H9 (cell line): ENCODE measurements around the gene WDR53. TPM values are rescaled to one million over a fixed set of nuclear protein-coding genes. Genes with fewer than 3 reads are reported as not detected.

Experiments used
- DNase-seq: peaks from one replicate; pipeline ENCODE4 v3.0.0-alpha.2; 2017
- H2AFZ ChIP-seq: one replicate; pipeline ENCODE4 v1.6.1; 2013; ENCODE audit warnings: mild to moderate bottlenecking, low read length, control low read depth, moderate library complexity
- H2AK5ac ChIP-seq: 2 replicates; pipeline ENCODE4 v1.6.1; 2013; ENCODE audit warnings: low read length, control low read depth, mixed read lengths; ENCODE audit not compliant: insufficient read length
- H2BK120ac ChIP-seq: one replicate; pipeline ENCODE4 v1.6.1; 2013; ENCODE audit warnings: low read depth, mild to moderate bottlenecking, low read length, control low read depth, inconsistent platforms; ENCODE audit not compliant: poor library complexity, severe bottlenecking
- H2BK12ac ChIP-seq: 2 replicates; pipeline ENCODE4 v1.6.1; 2013; ENCODE audit warnings: low read length, control low read depth, mixed read lengths, low read depth; ENCODE audit not compliant: insufficient read length
- H2BK15ac ChIP-seq: 2 replicates; pipeline ENCODE4 v1.6.1; 2013; ENCODE audit warnings: low read depth, low read length, control low read depth
- H2BK20ac ChIP-seq: one replicate; pipeline ENCODE4 v1.6.1; 2013; ENCODE audit warnings: low read depth, mild to moderate bottlenecking, low read length, control low read depth, inconsistent platforms; ENCODE audit not compliant: poor library complexity, severe bottlenecking
- H2BK5ac ChIP-seq: 2 replicates; pipeline ENCODE4 v1.6.1; 2013; ENCODE audit warnings: low read length, control low read depth, mixed read lengths; ENCODE audit not compliant: insufficient read length
- H3K14ac ChIP-seq: 2 replicates; pipeline ENCODE4 v1.6.1; 2013; ENCODE audit warnings: low read length, control low read depth; ENCODE audit not compliant: insufficient read depth
- H3K18ac ChIP-seq: 2 replicates; pipeline ENCODE4 v1.6.1; 2013; ENCODE audit warnings: low read depth, mild to moderate bottlenecking, mixed read lengths, low read length, control low read depth; ENCODE audit not compliant: insufficient read length
- H3K23ac ChIP-seq: 2 replicates; pipeline ENCODE4 v1.6.1; 2013; ENCODE audit warnings: low read length, control low read depth, mixed read lengths, low read depth; ENCODE audit not compliant: insufficient read length
- H3K23me2 ChIP-seq: 2 replicates; pipeline ENCODE4 v1.6.1; 2013; ENCODE audit warnings: low read depth, mild to moderate bottlenecking, mixed read lengths, low read length, control low read depth; ENCODE audit not compliant: insufficient read length, poor library complexity, severe bottlenecking
- H3K27ac ChIP-seq: 2 replicates; pipeline ENCODE4 v1.5.1; 2013; ENCODE audit warnings: low read length, control low read depth, mixed read lengths, low read depth; ENCODE audit not compliant: insufficient read length
- H3K27me3 ChIP-seq: 2 replicates; pipeline ENCODE4 v1.6.1; 2013; ENCODE audit warnings: low read length, control low read depth, inconsistent platforms; ENCODE audit not compliant: insufficient read depth
- H3K4ac ChIP-seq: 2 replicates; pipeline ENCODE4 v1.6.1; 2013; ENCODE audit warnings: low read depth, mild to moderate bottlenecking, control low read depth, inconsistent platforms, low read length, moderate library complexity
- H3K4me1 ChIP-seq: 2 replicates; pipeline ENCODE4 v1.6.1; 2013; ENCODE audit warnings: low read length, control low read depth, inconsistent platforms; ENCODE audit not compliant: insufficient read depth
- H3K4me2 ChIP-seq: 2 replicates; pipeline ENCODE4 v1.6.1; 2013; ENCODE audit warnings: low read length, control low read depth, mixed read lengths; ENCODE audit not compliant: insufficient read length, insufficient read depth
- H3K56ac ChIP-seq: 2 replicates; pipeline ENCODE4 v1.6.1; 2013; ENCODE audit warnings: low read depth, mild to moderate bottlenecking, mixed read lengths, low read length, control low read depth; ENCODE audit not compliant: insufficient read length
- H3K79me1 ChIP-seq: 2 replicates; pipeline ENCODE4 v1.6.1; 2013; ENCODE audit warnings: low read depth, mild to moderate bottlenecking, moderate library complexity, low read length, control low read depth, inconsistent platforms; ENCODE audit not compliant: insufficient read depth, poor library complexity, severe bottlenecking
- H3K79me2 ChIP-seq: 2 replicates; pipeline ENCODE4 v1.6.1; 2013; ENCODE audit warnings: low read length, control low read depth, inconsistent platforms; ENCODE audit not compliant: insufficient read depth
- H3K9ac ChIP-seq: 2 replicates; pipeline ENCODE4 v1.6.1; 2013; ENCODE audit warnings: low read length, control low read depth, mixed read lengths; ENCODE audit not compliant: insufficient read length; ENCODE audit errors: extremely low read depth
- H3K9me3 ChIP-seq: one replicate; pipeline ENCODE4 v1.6.1; 2013; ENCODE audit warnings: low read depth, low read length, inconsistent platforms; ENCODE audit not compliant: control insufficient read depth
- H3T11ph ChIP-seq: one replicate; pipeline ENCODE4 v1.6.1; 2013; ENCODE audit warnings: mild to moderate bottlenecking, low read length, control low read depth, inconsistent platforms
- H4K20me1 ChIP-seq: one replicate; pipeline ENCODE4 v1.6.1; 2013; ENCODE audit not compliant: control insufficient read depth, insufficient read length, insufficient read depth
- H4K5ac ChIP-seq: 2 replicates; pipeline ENCODE4 v1.6.1; 2013; ENCODE audit warnings: low read depth, mild to moderate bottlenecking, mixed read lengths, low read length, control low read depth; ENCODE audit not compliant: insufficient read length
- H4K8ac ChIP-seq: replicated peaks from 2 replicates; pipeline ENCODE4 v1.6.1; 2013; ENCODE audit warnings: low read length, control low read depth, mixed read lengths, low read depth; ENCODE audit not compliant: insufficient read length
- H4K91ac ChIP-seq: 2 replicates; pipeline ENCODE4 v1.6.1; 2013; ENCODE audit warnings: low read depth, mild to moderate bottlenecking, moderate library complexity, mixed read lengths, low read length, control low read depth; ENCODE audit not compliant: insufficient read length
- H3K27ac Mint-ChIP-seq, 3 experiments: 2 replicates in 2 of 3; 3 replicates in 1 of 3; pipeline ENCODE4 v1.8.0; 2020 to 2021; ENCODE audit warnings: mixed read lengths in 3 of 3, mild to moderate bottlenecking in 1 of 3, moderate library complexity in 1 of 3
- H3K27me3 Mint-ChIP-seq: 2 replicates; pipeline ENCODE4 v1.8.0; 2021; ENCODE audit warnings: low read depth, mild to moderate bottlenecking, moderate library complexity, mixed read lengths
- H3K36me3 Mint-ChIP-seq, 3 experiments: 2 replicates in 2 of 3; 3 replicates in 1 of 3; pipeline ENCODE4 v1.8.0; 2020 to 2021; ENCODE audit warnings: low read depth in 3 of 3, mixed read lengths in 3 of 3; ENCODE audit not compliant: insufficient read depth in 1 of 3
- H3K4me1 Mint-ChIP-seq, 2 experiments: 2 replicates each; pipeline ENCODE4 v1.8.0; 2020; ENCODE audit warnings: mixed read lengths in 2 of 2
- H3K4me3 Mint-ChIP-seq, 2 experiments: 2 replicates in 1 of 2; 3 replicates in 1 of 2; pipeline ENCODE4 v1.8.0; 2020 to 2021; ENCODE audit warnings: mild to moderate bottlenecking in 2 of 2, mixed read lengths in 2 of 2, moderate library complexity in 1 of 2
- H3K9me3 Mint-ChIP-seq, 2 experiments: 2 replicates in 1 of 2; 3 replicates in 1 of 2; pipeline ENCODE4 v1.8.0; 2020; ENCODE audit warnings: mild to moderate bottlenecking in 2 of 2, mixed read lengths in 2 of 2, moderate library complexity in 1 of 2
- CTCF ChIP-seq: fragments of 200-600 bp; sonication (generic); conservative IDR thresholded peaks from 3 replicates; pipeline ENCODE4 v1.8.0; 2021; ENCODE audit warnings: antibody characterized with exemption, mild to moderate bottlenecking
- WGBS: extraction: QIAGEN DNeasy Blood & Tissue Kit; methylation state at CpG from one replicate; pipeline ENCODE4 v1.1.7; 2013; ENCODE audit warnings: missing lambda C conversion rate, low lambda C conversion rate, mixed read lengths; ENCODE audit not compliant: insufficient read length; ENCODE audit errors: extremely low coverage; 5-methylcytosine and 5-hydroxymethylcytosine counted together
- long read RNA-seq: library from polyadenylated mRNA; unstranded; transcript quantifications from one replicate; pipeline ENCODE4 v2.0.0, GENCODE V29; 2020
- total RNA-seq: library from RNA; stranded (reverse); gene quantifications from 2 replicates; pipeline ENCODE4 v1.2.1, GENCODE V29; 2021

WDR53 gene
- 21.2 and 22.3 TPM in 2 replicates for total RNA-seq
- long read RNA-seq, partial matches to known transcripts = 15 of 48 reads
- long read RNA-seq, other reads (novel, unspliced or antisense) = 32 of 48 reads

DNA sequence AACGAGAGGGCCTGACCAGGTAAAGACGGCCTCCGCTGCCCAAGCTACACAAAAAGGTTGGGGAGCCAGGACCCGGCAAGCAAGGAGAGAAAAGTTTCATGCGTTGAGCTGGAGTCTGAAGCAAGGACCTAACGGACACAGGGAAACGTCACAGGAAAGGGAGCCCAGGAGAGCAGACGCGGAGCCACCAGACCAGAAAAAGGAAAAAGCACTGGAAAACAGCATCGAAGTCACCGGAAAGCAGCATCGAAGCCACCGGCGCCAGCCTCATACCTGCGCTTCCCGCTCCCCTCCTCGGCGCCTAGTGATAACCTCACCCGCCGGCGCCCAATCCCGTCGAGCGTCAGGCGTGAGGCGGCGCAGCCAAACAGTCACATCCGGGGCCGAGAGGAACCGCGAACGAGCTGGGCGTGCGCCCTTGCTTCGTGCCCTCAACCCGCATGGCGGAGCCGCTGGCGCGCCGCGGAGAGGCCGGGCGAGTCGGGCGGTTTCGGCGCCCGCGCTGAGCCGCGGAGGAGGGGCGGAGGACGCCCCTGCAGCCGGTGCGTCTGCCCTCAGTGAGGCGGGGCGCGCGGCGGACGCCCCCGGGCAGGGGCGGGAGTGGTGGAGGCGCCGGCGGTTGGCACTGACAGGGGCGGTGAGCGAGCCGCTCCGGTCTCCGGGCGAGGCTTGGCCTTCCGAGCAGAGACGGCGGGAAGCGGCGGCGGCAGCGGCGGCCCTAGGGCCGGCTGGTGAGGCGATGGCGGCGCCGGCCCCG, at the start of gene WDR53, which contains the start of gene FBXO45:
TSS of gene WDR53 (minus strand) at position 309 of the 757 bp plus-strand sequence. CDS start 7,079 bp downstream, outside the sequence.
TSS of gene FBXO45 (plus strand) at position 415 of the 757 bp plus-strand sequence. CDS start at position 740, 325 bp downstream.
- Histone ChIP-seq H2BK12ac (no peak within 1 kb of the TSS), H3K4me2 (peak within 1 kb of the TSS; percentile 96), H3K9me3 (no peaks in the 10 kb centered on the region), H3K18ac (peak within 1 kb of the TSS; percentile 67), H4K5ac (peak within 1 kb of the TSS; percentile 94), H3K27ac (peak within 1 kb of the TSS; percentile 62), H4K8ac (peak within 1 kb of the TSS; percentile 87), H2AFZ (peak within 1 kb of the TSS; percentile 35), H3K9ac (peak within 1 kb of the TSS; percentile 93), H3K23me2 (peaks cover 11% of the 10 kb centered on the region), H3K79me1 (peaks cover 18% of the 10 kb centered on the region), H3K4me1 (peaks cover 2% of the 10 kb centered on the region), H3K79me2 (peaks cover 10% of the 10 kb centered on the region; the same call in 1 of the 2 replicates), H3K23ac (no peak within 1 kb of the TSS), H2BK5ac (peak within 1 kb of the TSS; percentile 21), H4K20me1 (no peaks in the 10 kb centered on the region), H3K14ac (peak within 1 kb of the TSS; percentile 89), H4K91ac (peak within 1 kb of the TSS; percentile 64), H3K27me3 (no peaks in the 10 kb centered on the region), H3T11ph (no peak within 1 kb of the TSS), H2AK5ac (no peak within 1 kb of the TSS), H3K4ac (no peak within 1 kb of the TSS; the same call in 1 of the 2 replicates), H2BK20ac (no peak within 1 kb of the TSS), H2BK120ac (no peak within 1 kb of the TSS), H3K56ac (no peak within 1 kb of the TSS), H2BK15ac (no peak within 1 kb of the TSS)
- WGBS = no CpG with 5 or more reads among the region's 87 CpGs
- H3K36me3 Mint-ChIP-seq = peaks cover 6 to 10% (median 6%) of the 10 kb centered on the region in 3 experiments; a peak in 5 of 7 replicates
- H3K27me3 Mint-ChIP-seq = no peaks in the 10 kb centered on the region
- peak; percentile 94 for DNase-seq
- peak within 1 kb of the TSS; percentile 96 to 100 (median 99); a peak in 6 of 7 replicates for H3K27ac Mint-ChIP-seq
- H3K4me1 Mint-ChIP-seq = peaks cover 10 to 20% of the 10 kb centered on the region in 2 experiments
- no peaks in the 10 kb centered on the region; a peak in 1 of 5 replicates for H3K9me3 Mint-ChIP-seq
- TF ChIP-seq CTCF = no peak
- peak within 1 kb of the TSS; percentile 97 to 99 for H3K4me3 Mint-ChIP-seq
